B cell (primary cell): Measurements from ENCODE around the gene AKR7A2. TPM values are rescaled to one million over a fixed set of nuclear protein-coding genes. Genes with fewer than 3 reads are reported as not detected.
A peak's percentile ranks its signal among the peaks of the same experiment; 100 is the strongest.

ENCODE experiments used
- ATAC-seq: fragments of 200-7000 bp; cut with Tn5 transposase; one replicate; pipeline ENCODE4 v1.10.0; 2021; ENCODE audit warnings: low read depth, mild to moderate bottlenecking, moderate number of reproducible peaks, moderate library complexity
- CTCF ChIA-PET: fragments of 350-600 bp; sonication (Branson Sonifier 250); formaldehyde crosslinking; loops from one replicate; lab custom pipeline; 2021; ENCODE audit warnings: antibody characterized with exemption, inconsistent platforms; lab: Charles Lee
- POLR2A ChIA-PET: fragments of 350-600 bp; sonication (Branson Sonifier 250); formaldehyde crosslinking; loops from one replicate; lab custom pipeline; 2021; ENCODE audit warnings: antibody characterized with exemption; lab: Charles Lee
- DNase-seq: peaks from one replicate; pipeline ENCODE4 v3.0.0; 2013
- H2AFZ ChIP-seq: 2 replicates; pipeline ENCODE4 v1.6.1; 2012; ENCODE audit warnings: mild to moderate bottlenecking, low read depth, low read length; ENCODE audit not compliant: insufficient read depth, poor library complexity, severe bottlenecking
- H3K27ac ChIP-seq, 2 donors: 1 replicate in 1 of 2; 2 replicates in 1 of 2; pipeline ENCODE4 v1.5.1; 2012 to 2013; ENCODE audit warnings: low read length in 2 of 2, mild to moderate bottlenecking in 2 of 2, moderate library complexity in 1 of 2
- H3K27me3 ChIP-seq, 4 experiments: fragments of 200-600 bp in 1 of 4; sonication (generic) in 1 of 4; replicated peaks in 1 of 4; 1 replicate in 2 of 4; 2 replicates in 2 of 4; pipeline versions ENCODE4 v1.6.1 to v1.7.0; 2013 to 2016; ENCODE audit warnings: low read length in 3 of 4, mild to moderate bottlenecking in 2 of 4, mixed read lengths in 1 of 4, moderate library complexity in 1 of 4; ENCODE audit not compliant: insufficient read depth in 4 of 4, control insufficient read depth in 3 of 4; ENCODE audit errors: control extremely low read depth in 1 of 4
- H3K36me3 ChIP-seq, 2 experiments: replicated peaks in 1 of 2; 1 replicate in 1 of 2; 2 replicates in 1 of 2; pipeline versions ENCODE4 v1.6.1 to v1.7.1; 2013; ENCODE audit warnings: low read length in 1 of 2; ENCODE audit not compliant: insufficient read depth in 2 of 2, control insufficient read depth in 1 of 2; ENCODE audit errors: control extremely low read depth in 1 of 2, extremely low read depth in 1 of 2
- H3K4me1 ChIP-seq, 2 donors: fragments of 200-600 bp in 1 of 2; sonication (generic) in 1 of 2; 1 replicate in 1 of 2; 2 replicates in 1 of 2; pipeline versions ENCODE4 v1.5.1 to v1.6.1; 2013 to 2017; ENCODE audit warnings: low read length in 2 of 2; ENCODE audit not compliant: control insufficient read depth in 2 of 2, insufficient read depth in 2 of 2
- H3K4me2 ChIP-seq: replicated peaks from 2 replicates; pipeline ENCODE3; 2012; ENCODE audit warnings: mild to moderate bottlenecking, low read depth, low read length; ENCODE audit not compliant: poor library complexity, severe bottlenecking
- H3K4me3 ChIP-seq, 5 experiments: fragments of 200-600 bp in 1 of 5; sonication (generic) in 1 of 5; 1 replicate in 3 of 5; 2 replicates in 2 of 5; pipeline versions ENCODE4 v1.5.1 to v1.7.0; 2011 to 2016; ENCODE audit warnings: low read length in 4 of 5, mild to moderate bottlenecking in 4 of 5, low read depth in 2 of 5, control low read depth in 1 of 5, moderate library complexity in 1 of 5; ENCODE audit not compliant: insufficient read depth in 1 of 5; ENCODE audit errors: control extremely low read depth in 1 of 5, extremely low read depth in 1 of 5
- H3K79me2 ChIP-seq: fragments of 200-600 bp; sonication (generic); one replicate; pipeline ENCODE4 v1.6.0; 2016; ENCODE audit warnings: low read length; ENCODE audit not compliant: control insufficient read depth, insufficient read depth
- H3K9ac ChIP-seq: fragments of 200-600 bp; sonication (generic); 2 replicates; pipeline ENCODE4 v1.6.1; 2017; ENCODE audit warnings: mild to moderate bottlenecking, low read length, moderate library complexity
- H3K9me3 ChIP-seq, 3 donors: one replicate each; pipeline versions ENCODE4 v1.6.1 to v1.7.1; 2013; ENCODE audit warnings: low read length in 2 of 3; ENCODE audit not compliant: control insufficient read depth in 2 of 3, insufficient read depth in 1 of 3; ENCODE audit errors: control extremely low read depth in 1 of 3
- H4K20me1 ChIP-seq: 2 replicates; pipeline ENCODE4 v1.6.0; 2012; ENCODE audit warnings: mild to moderate bottlenecking, low read length; ENCODE audit not compliant: insufficient read depth, control insufficient read depth, poor library complexity, severe bottlenecking
- H3K27ac Mint-ChIP-seq: one replicate; pipeline ENCODE4 v1.8.0; 2021; ENCODE audit warnings: mixed read lengths
- H3K27me3 Mint-ChIP-seq: one replicate; pipeline ENCODE4 v1.8.0; 2021; ENCODE audit warnings: mixed read lengths
- H3K4me1 Mint-ChIP-seq: one replicate; pipeline ENCODE4 v1.8.0; 2021; ENCODE audit warnings: mixed read lengths
- H3K4me3 Mint-ChIP-seq: one replicate; pipeline ENCODE4 v1.8.0; 2021; ENCODE audit warnings: mixed read lengths
- H3K9me3 Mint-ChIP-seq: one replicate; pipeline ENCODE4 v1.8.0; 2022; ENCODE audit warnings: mixed read lengths; ENCODE audit not compliant: insufficient read depth
- EZH2 ChIP-seq: IDR thresholded peaks from 2 replicates; pipeline ENCODE4 v1.6.1; 2012; ENCODE audit warnings: borderline replicate concordance, low read depth, mild to moderate bottlenecking, moderate library complexity, low read length; ENCODE audit not compliant: insufficient read depth, poor library complexity, severe bottlenecking
- WGBS: methylation state at CpG from one replicate; pipeline ENCODE4 v1.1.5; 2013; ENCODE audit warnings: missing lambda C conversion rate; ENCODE audit not compliant: insufficient coverage; 5-methylcytosine and 5-hydroxymethylcytosine counted together
- intact Hi-C: fragments of 100-400 bp; cut with micrococcal nuclease; formaldehyde crosslinking; loops from one replicate; pipeline ENCODE4 v1.10.0; 2022
- polyA plus RNA-seq: library from polyadenylated mRNA; depleted of rRNA; stranded (reverse); fragments of >200 nt; gene quantifications from 2 replicates; pipeline ENCODE4 v1.2.3, GENCODE V29; 2012
- total RNA-seq, 2 donors: library from RNA; stranded (reverse); fragments of 120-200 nt in 1 of 2; gene quantifications; 1 replicate in 1 of 2; 2 replicates in 1 of 2; pipeline versions ENCODE4 v1.2.3 to v1.2.4, GENCODE V29; 2013 to 2022
- TF ChIP-seq, protein P1 (sequence below): fragments of 200-600 bp; IDR thresholded peaks from one replicate; pipeline ENCODE4 v1.8.0; 2022; ENCODE audit warnings: antibody characterized with exemption, mild to moderate bottlenecking

AKR7A2 gene
- total and polyA plus RNA-seq, 2 donors (not counting 1 experiment from before 2014, with no cell fraction given) = 23.7 to 32.1 TPM

DNA sequence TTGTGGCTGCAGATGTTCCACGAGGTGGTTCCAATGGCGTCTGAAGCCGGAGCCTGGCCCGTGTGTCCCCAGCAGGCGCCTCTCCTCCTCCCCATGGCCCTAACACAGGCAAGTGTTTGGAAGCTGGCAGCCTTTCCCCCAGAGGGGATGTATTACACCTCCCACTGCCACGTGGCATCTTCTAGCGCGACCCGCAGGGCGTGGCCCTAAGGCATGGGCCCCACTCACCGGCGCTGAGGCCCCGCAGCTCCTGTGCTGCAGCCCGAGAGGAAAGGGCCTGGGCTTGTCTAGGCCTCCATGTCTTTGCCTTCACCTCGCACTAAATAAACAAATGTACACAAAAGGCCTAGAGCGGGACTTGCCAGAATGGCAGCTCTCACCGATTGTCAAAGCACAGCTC is 38.1 kb upstream of the AKR7A2 start:
- DNase-seq (no peak), ATAC-seq (no peak)
- Histone ChIP-seq H3K9ac (no peak overlapping the region), H3K4me3 (no peak overlapping the region), H3K27me3 (no peaks in the 10 kb centered on the region), H3K27ac (no peak overlapping the region), H3K4me1 (peaks cover 0 to 6% of the 10 kb centered on the region in 2 donors), H3K79me2 (no peaks in the 10 kb centered on the region), H3K36me3 (peaks cover 2 to 62% of the 10 kb centered on the region in 2 experiments), H3K9me3 (no peaks in the 10 kb centered on the region), H2AFZ (no peak overlapping the region), H4K20me1 (peaks cover 28% of the 10 kb centered on the region), H3K4me2 (no peak overlapping the region)
- Mint-ChIP-seq H3K4me3 (no peak overlapping the region), H3K9me3 (no peaks in the 10 kb centered on the region), H3K27me3 (no peaks in the 10 kb centered on the region), H3K27ac (no peak overlapping the region), H3K4me1 (peaks cover 11% of the 10 kb centered on the region)
- ChIA-PET POLR2A (interaction anchor here (0.6 kb wide), 1 partner anchor 298 kb away, joined by 4 read pairs; no protein-coding TSS in a partner anchor), CTCF (no interaction called here)
- TF ChIP-seq, protein P1, sequence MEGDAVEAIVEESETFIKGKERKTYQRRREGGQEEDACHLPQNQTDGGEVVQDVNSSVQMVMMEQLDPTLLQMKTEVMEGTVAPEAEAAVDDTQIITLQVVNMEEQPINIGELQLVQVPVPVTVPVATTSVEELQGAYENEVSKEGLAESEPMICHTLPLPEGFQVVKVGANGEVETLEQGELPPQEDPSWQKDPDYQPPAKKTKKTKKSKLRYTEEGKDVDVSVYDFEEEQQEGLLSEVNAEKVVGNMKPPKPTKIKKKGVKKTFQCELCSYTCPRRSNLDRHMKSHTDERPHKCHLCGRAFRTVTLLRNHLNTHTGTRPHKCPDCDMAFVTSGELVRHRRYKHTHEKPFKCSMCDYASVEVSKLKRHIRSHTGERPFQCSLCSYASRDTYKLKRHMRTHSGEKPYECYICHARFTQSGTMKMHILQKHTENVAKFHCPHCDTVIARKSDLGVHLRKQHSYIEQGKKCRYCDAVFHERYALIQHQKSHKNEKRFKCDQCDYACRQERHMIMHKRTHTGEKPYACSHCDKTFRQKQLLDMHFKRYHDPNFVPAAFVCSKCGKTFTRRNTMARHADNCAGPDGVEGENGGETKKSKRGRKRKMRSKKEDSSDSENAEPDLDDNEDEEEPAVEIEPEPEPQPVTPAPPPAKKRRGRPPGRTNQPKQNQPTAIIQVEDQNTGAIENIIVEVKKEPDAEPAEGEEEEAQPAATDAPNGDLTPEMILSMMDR = no peak
- no peak for TF ChIP-seq EZH2
- 99% methylated on average over 13 of the region's 17 CpGs for WGBS
- intact Hi-C loops = no loop called here

DNA sequence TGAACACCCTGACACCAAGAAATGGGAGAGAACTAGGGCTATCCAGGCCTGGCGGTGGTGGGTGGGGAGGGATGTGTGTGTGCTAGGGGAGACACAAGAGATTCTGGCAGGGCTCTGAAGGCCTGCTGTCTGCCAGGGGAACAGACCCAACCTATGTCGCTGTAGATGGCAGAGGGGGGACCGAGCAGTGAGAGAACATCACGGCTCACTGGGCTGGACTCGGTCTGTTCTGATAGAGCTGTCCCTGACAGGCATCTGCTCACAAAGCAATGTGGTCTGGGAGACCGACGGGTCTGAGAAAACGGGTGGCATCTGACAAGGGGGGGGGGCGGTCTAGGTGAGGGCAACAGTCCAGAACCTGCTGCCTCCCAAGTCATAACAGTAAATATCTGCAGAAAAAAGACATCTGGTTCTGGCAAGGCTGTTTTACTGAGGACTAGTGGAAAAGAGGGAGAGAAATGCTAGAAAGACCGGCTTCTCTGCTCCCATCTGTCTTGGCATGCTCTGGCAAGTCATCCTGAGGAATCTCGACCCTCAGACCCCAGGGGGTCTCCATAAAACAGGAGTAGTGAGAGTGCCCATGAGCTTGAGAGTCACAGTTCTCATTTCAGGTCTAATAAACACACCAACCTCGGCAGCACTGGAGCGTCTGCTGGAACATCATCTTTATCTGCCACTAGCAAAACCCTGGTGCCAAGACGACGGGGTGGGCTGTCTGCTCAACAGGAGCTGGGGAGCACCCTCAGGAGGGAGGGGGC is 36.7 kb upstream of the AKR7A2 start:
- TF ChIP-seq, protein P1 = no peak
- 93% methylated on average over 8 of the region's 15 CpGs for WGBS
- Histone ChIP-seq H3K4me1 (peaks cover 0 to 6% of the 10 kb centered on the region in 2 donors), H3K4me3 (no peak overlapping the region), H3K9me3 (no peaks in the 10 kb centered on the region), H3K4me2 (no peak overlapping the region), H2AFZ (no peak overlapping the region), H3K36me3 (peaks cover 0 to 62% of the 10 kb centered on the region in 2 experiments), H3K27ac (no peak overlapping the region), H4K20me1 (peaks cover 39% of the 10 kb centered on the region), H3K9ac (no peak overlapping the region), H3K79me2 (no peaks in the 10 kb centered on the region), H3K27me3 (no peaks in the 10 kb centered on the region)
- Mint-ChIP-seq H3K4me1 (peaks cover 11% of the 10 kb centered on the region), H3K27ac (peak overlapping the region; percentile 41), H3K27me3 (no peaks in the 10 kb centered on the region), H3K4me3 (no peak overlapping the region), H3K9me3 (no peaks in the 10 kb centered on the region)
- DNase-seq (no peak), ATAC-seq (no peak)
- intact Hi-C loops = no loop called here
- POLR2A ChIA-PET = interaction anchor here (0.8 kb wide), 1 partner anchor 124 kb away, joined by 3 read pairs; no protein-coding TSS in a partner anchor
- CTCF ChIA-PET = interaction anchor here (1.0 to 1.8 kb wide), 2 partner anchors 233 to 303 kb away, joined by 3 to 5 read pairs; no protein-coding TSS in a partner anchor
